WI38 (cell line): ENCODE measurements around the gene DAW1.

Experiments used
- H3K4me3 ChIP-seq: 2 replicates; pipeline ENCODE4 v1.5.1; 2011; ENCODE audit warnings: low read depth, mild to moderate bottlenecking, control low read depth, low read length
- TF ChIP-seq, protein P1 (sequence below): IDR thresholded peaks from 2 replicates; pipeline ENCODE4 v1.5.1; 2012; ENCODE audit warnings: low read depth, mild to moderate bottlenecking, control low read depth, low read length

DAW1 gene

GRCh38 chr2:227872676-227873075 is 1.2 kb downstream of the DAW1 start:
- TF ChIP-seq, protein P1, sequence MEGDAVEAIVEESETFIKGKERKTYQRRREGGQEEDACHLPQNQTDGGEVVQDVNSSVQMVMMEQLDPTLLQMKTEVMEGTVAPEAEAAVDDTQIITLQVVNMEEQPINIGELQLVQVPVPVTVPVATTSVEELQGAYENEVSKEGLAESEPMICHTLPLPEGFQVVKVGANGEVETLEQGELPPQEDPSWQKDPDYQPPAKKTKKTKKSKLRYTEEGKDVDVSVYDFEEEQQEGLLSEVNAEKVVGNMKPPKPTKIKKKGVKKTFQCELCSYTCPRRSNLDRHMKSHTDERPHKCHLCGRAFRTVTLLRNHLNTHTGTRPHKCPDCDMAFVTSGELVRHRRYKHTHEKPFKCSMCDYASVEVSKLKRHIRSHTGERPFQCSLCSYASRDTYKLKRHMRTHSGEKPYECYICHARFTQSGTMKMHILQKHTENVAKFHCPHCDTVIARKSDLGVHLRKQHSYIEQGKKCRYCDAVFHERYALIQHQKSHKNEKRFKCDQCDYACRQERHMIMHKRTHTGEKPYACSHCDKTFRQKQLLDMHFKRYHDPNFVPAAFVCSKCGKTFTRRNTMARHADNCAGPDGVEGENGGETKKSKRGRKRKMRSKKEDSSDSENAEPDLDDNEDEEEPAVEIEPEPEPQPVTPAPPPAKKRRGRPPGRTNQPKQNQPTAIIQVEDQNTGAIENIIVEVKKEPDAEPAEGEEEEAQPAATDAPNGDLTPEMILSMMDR, result no peak
- H3K4me3 ChIP-seq, result no peak overlapping the region

DNA sequence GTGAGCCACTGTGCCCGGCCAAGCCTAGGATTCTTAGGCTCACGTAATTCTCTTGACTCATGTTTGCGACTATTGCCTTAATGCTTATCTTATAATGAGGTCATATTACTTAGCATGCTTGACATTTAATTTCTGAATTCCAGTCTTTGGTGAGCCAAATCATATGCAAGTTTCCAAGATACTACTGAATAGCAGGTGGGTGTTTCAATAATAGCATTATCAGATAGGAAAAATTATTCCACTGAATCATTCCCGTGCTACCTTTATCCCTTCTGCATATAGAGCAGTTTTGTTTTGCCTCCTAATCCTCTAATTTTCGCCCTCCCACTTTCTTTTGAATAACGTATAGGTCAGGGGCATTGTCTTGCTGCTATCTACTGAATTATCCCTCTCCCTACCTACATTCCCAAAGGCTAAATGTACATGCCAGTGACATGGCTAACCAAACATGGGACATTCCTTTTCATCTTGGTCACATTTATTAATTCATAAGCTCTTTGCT is 4.9 kb downstream of the DAW1 start:
- TF ChIP-seq, protein P1, result no peak
- H3K4me3 ChIP-seq, result no peak overlapping the region

DNA sequence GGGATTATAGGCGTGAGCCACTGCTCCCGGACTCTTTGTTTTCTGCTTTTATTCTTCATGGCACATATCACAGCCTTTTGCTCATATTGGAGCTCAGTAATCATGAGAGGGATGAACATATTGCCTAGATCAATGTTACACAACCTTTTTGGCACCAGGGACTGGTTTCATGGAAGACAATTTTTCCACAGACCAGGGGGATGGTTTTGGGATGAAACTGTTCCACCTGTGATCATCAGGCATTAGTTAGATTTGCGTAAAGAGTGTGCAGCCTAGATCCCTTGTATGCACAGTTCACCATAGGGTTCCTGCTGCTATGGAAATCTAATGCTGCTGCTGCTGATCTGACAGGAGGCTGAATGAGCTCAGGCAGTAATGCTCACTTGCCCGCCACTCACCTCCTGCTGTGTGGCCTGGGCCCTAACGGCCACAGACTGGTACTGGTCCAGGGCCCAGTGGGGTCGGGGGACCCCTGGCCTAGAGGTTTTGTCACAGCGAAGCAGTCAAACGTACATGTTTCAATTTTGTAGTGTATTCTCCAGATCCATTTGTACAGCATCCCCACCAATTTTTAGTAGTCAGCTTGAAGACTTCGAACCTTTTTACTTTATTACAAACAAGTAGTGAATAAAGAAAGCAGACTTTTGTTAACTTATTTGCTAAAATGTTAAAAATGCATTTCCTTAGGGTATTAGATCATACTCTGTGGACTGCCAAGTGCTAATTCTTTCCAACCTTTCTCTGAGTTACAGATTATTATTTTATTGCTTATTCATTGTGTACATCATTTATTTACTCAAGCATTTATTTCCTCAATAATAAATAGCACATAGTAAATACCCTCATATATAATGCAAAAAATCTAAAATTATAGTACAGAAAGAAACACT is 6.2 kb downstream of the DAW1 start:
- TF ChIP-seq, protein P1, result no peak
- no peak overlapping the region for H3K4me3 ChIP-seq

DNA sequence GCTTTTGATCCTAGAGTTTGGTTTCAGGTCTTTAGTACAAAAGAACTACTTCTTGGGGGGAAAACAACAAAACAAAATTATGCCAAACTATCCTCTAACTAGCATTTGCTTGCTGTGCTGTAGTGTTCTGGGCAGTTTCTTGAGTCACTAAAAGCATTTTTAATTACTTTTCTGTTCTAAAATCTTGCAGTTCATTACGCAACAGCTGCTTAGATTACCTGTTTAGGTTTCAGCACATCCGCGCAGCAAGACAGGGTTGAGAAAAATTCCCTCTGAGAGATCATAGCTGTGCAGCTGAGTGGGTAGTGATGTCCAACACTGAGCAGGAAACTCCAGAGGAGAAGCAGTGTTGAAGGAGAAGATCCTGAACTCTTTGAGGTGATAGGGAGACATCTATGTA is 9.0 kb downstream of the DAW1 start:
- H3K4me3 ChIP-seq, result no peak overlapping the region
- TF ChIP-seq, protein P1, result no peak

DNA sequence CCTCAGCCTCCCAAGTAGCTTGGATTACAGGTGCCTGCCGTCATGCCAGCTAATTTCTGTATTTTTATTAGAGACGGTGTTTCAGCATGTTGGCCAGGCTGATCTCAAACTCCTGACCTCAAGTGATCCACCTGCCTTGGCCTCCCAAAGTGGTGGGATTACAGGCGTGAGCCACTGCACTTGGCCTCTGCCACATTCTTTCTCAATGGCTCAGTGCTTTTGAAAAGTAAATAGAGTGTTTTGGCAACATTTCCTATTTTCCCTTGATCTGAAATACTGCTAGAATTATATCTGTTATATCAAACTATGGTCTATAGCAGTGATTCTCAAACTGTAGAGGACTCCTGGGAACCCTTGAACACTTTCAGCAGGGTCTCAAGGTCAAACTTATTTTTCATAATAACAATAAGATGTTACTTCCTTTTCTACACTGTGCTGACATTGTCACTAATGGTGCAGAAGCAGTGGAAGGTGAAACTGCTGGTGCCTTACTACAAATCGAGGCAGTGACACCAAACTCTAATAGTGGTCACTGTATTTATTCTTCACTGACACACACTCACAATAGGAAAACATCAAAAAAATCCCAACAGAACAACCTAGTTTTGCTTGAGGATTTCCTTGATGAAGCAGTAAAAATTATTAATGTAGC is 10.6 kb downstream of the DAW1 start:
- no peak overlapping the region for H3K4me3 ChIP-seq
- TF ChIP-seq, protein P1, result no peak

DNA sequence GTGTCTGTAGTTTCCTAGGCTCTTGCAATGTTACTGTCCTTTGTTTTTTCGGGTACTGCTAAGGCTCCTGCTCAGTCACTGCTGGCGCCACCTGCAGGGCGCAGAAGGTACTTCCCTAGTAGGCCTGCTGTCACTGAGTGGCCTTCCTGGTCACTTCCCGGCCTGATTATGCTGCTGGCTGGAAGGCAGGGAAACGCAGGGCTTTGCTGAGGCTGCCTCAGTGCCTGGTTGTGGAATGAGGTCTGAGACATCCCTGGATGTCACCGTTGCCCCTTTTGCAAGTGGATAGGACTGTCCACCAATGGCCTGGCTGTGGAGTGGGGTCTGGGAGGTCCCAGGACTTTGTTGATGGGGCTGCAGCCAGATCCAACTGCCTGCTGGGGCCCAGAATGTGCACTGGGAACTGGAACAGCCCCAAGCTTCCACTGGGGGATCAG is 13.1 kb downstream of the DAW1 start:
- TF ChIP-seq, protein P1, result peak; percentile 84
- H3K4me3 ChIP-seq, result no peak overlapping the region

- no peak overlapping the region for H3K4me3 ChIP-seq
- TF ChIP-seq, protein P1, result no peak
Observed at GRCh38 chr2:227886149-227886548, 14.7 kb downstream of the DAW1 start.
